ENCODE data around the gene GNA15. TPM values are rescaled to one million over a fixed set of nuclear protein-coding genes. Genes with fewer than 3 reads are reported as not detected.

Gene GNA15
- total RNA-seq, 4 donors from 2014 or later, result 3.8 to 22.5 (median 7.8) TPM

DNA sequence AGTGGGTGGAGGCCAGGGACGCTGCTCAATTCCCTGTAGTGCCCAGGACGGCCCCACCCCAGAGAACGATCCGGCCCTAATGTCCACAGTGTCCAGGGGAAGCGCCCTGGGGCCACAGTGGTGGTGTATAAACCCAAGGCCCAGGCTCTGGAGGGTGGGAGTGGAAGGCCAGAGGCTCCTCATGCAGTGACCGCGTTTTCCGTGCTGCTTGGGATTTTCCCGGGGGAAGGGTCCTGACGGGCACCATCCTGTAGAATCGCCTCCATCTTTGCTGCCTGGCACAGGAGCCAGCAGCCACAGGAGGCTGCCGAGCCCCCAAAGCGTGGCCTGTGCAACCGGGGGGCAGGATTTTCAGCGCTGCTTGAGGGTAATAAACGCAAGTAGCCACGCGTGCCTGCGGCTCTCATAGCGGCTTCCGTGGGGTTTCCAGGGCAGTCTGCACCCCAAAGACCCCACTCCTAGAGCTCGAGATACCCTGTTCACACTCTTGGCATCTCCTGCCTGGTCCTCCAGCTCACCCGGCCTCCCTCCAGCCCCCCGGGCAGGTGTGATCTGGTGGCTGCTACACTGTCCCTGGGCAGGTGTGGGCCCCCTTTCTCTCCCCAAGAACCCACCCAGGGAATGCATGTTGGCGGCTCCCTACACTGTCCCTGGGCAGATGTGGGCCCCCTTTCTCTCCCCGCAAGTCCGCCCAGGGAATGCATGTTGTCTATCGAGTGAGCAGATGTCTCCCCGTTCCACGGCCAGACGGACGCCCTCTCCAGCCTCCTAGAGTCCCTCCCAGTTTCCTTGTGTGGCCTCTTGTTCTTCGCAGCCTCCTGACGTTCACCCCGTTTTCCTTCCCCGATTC is 52.1 kb downstream of the GNA15 start:
- H3K4me1 ChIP-seq, result peaks cover 0 to 35% (median 16%) of the 10 kb centered on the region in 4 donors
- TF ChIP-seq EP300 (IDR thresholded peaks at IDR 0.05) (no peak), POLR2A (IDR thresholded peaks at IDR 0.05) (no peak)
- TF ChIP-seq, protein P1, sequence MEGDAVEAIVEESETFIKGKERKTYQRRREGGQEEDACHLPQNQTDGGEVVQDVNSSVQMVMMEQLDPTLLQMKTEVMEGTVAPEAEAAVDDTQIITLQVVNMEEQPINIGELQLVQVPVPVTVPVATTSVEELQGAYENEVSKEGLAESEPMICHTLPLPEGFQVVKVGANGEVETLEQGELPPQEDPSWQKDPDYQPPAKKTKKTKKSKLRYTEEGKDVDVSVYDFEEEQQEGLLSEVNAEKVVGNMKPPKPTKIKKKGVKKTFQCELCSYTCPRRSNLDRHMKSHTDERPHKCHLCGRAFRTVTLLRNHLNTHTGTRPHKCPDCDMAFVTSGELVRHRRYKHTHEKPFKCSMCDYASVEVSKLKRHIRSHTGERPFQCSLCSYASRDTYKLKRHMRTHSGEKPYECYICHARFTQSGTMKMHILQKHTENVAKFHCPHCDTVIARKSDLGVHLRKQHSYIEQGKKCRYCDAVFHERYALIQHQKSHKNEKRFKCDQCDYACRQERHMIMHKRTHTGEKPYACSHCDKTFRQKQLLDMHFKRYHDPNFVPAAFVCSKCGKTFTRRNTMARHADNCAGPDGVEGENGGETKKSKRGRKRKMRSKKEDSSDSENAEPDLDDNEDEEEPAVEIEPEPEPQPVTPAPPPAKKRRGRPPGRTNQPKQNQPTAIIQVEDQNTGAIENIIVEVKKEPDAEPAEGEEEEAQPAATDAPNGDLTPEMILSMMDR (IDR thresholded peaks at IDR 0.05), result no peak
- no peak for DNase-seq (ENCODE audit: low spot score in 2 of 2)
- no peaks in the 10 kb centered on the region for H3K27me3 ChIP-seq
- 88% methylated on average over 29 to 34 of the region's 36 CpGs for WGBS, 2 donors
- H3K36me3 ChIP-seq, result peaks cover 0 to 31% (median 0%) of the 10 kb centered on the region in 3 donors
- H3K4me3 ChIP-seq, result no peak overlapping the region
- H3K9me3 ChIP-seq, result no peaks in the 10 kb centered on the region
- peak overlapping the region in 1 of 4 donors; percentile 62 for H3K27ac ChIP-seq

- peak overlapping the region in 1 of 4 donors; percentile 62 for H3K27ac ChIP-seq
- no peak for TF ChIP-seq POLR2A (IDR thresholded peaks at IDR 0.05)
- no peak for TF ChIP-seq EP300 (IDR thresholded peaks at IDR 0.05)
- TF ChIP-seq, protein P1 (IDR thresholded peaks at IDR 0.05), result no peak
- no peak overlapping the region for H3K4me3 ChIP-seq
- WGBS, 2 donors, result 91 to 93% methylated on average over 29 to 32 of the region's 35 CpGs
- peaks cover 0 to 35% (median 16%) of the 10 kb centered on the region in 4 donors for H3K4me1 ChIP-seq
- no peaks in the 10 kb centered on the region for H3K27me3 ChIP-seq
- peaks cover 0 to 41% (median 0%) of the 10 kb centered on the region in 3 donors for H3K36me3 ChIP-seq
- no peak for DNase-seq (ENCODE audit: low spot score in 2 of 2)
- H3K9me3 ChIP-seq, result no peaks in the 10 kb centered on the region
Observed at GRCh38 chr19:3188627-3189596, 53.1 kb downstream of the GNA15 start.

DNA sequence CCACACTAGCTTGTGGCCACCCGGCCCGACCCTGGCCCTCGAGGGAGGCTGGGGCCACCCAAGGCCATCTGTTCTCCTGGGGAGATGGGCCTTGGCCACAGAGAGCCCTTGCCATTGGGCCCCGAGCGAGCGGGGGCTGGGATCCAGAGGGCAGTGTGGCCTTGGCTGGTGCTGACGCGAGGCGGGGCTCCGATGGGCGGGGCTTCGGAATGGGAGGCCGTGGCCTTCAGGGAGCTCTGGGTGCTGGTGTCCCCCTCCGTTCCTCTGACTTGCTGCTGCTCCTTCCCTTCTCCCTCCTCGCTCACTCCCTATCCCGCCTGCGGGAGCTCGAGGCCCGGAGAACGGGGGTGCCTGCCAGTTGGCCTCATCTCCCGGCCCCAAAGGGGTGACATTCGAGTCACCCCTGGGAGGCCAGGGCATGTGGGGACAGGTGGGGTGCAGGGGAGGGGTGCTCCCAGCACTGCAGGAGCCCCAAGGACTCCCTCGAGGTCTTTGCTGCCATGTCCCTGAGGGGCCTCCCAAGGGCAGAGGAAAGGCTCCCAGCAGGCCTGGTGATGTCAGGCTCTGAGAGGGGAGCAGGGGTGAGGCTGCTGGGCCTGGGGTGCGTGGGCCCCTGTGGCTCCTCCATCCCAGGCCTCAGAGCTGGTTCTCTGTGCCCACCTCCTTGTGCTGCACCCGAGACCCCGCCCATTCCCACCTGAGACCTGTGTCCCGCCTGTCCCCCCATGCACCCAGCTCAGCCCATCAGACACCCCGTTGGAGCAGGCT is 54.1 kb downstream of the GNA15 start:
- no peaks in the 10 kb centered on the region for H3K27me3 ChIP-seq
- WGBS, 2 donors, result 80 to 89% methylated on average over 18 to 19 of the region's 28 CpGs
- TF ChIP-seq POLR2A (IDR thresholded peaks at IDR 0.05) (no peak), EP300 (IDR thresholded peaks at IDR 0.05) (no peak)
- TF ChIP-seq, protein P1 (IDR thresholded peaks at IDR 0.05), result no peak
- no peaks in the 10 kb centered on the region for H3K9me3 ChIP-seq
- H3K4me3 ChIP-seq, result no peak overlapping the region
- H3K36me3 ChIP-seq, result peaks cover 0 to 51% (median 0%) of the 10 kb centered on the region in 3 donors
- H3K27ac ChIP-seq, result no peak overlapping the region
- no peak for DNase-seq (ENCODE audit: low spot score in 2 of 2)
- peaks cover 0 to 30% (median 16%) of the 10 kb centered on the region in 4 donors for H3K4me1 ChIP-seq

DNA sequence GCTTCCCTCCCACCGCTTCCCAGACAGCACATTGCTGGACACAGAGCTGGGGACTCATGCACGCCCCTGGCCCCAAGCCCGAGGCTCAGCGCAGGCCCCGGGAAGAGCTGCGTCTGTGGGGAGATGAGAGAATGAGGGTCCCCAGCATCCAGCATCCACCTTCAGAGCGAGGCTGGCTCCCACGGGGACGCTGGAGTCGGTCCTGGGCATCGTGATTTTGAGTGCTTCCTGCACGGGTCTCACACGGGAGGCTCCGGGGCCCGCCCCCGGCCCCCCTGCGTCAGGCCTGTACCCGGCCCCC is 54.6 kb downstream of the GNA15 start:
- Histone ChIP-seq H3K36me3 (peaks cover 0 to 52% (median 0%) of the 10 kb centered on the region in 3 donors), H3K4me3 (no peak overlapping the region), H3K27ac (no peak overlapping the region), H3K4me1 (peaks cover 0 to 28% (median 16%) of the 10 kb centered on the region in 4 donors), H3K9me3 (no peaks in the 10 kb centered on the region), H3K27me3 (no peaks in the 10 kb centered on the region)
- TF ChIP-seq POLR2A (IDR thresholded peaks at IDR 0.05), result no peak
- no peak for TF ChIP-seq EP300 (IDR thresholded peaks at IDR 0.05)
- TF ChIP-seq, protein P1 (IDR thresholded peaks at IDR 0.05), result no peak
- 93 to 95% methylated on average over 8 to 18 of the region's 18 CpGs for WGBS, 2 donors
- DNase-seq (ENCODE audit: low spot score in 2 of 2), result no peak

Data from tibial nerve (tissue), 4 donors.